Esophagus muscularis mucosa (tissue), 4 donors: ENCODE results near the gene CLASP1.

Source experiments
- EP300 ChIP-seq: sonication (generic); formaldehyde crosslinking; IDR thresholded peaks from one replicate; pipeline ENCODE4 v1.6.1; 2017; ENCODE audit warnings: antibody characterized with exemption
- POLR2A ChIP-seq: fragments of 450-650 bp; IDR thresholded peaks from one replicate; pipeline ENCODE4 v1.6.1; 2017; ENCODE audit warnings: antibody characterized with exemption, moderate library complexity, mild to moderate bottlenecking, low read depth
- POLR2AphosphoS5 ChIP-seq, 2 donors: sonication (generic); formaldehyde crosslinking; IDR thresholded peaks; one replicate each; pipeline ENCODE4 v1.6.1; 2017; ENCODE audit warnings: antibody characterized with exemption in 2 of 2
- TF ChIP-seq, protein P1 (sequence below), 3 experiments: fragments of 200-600 bp in 2 of 3; fragments of 450-650 bp in 1 of 3; sonication (generic) in 2 of 3; IDR thresholded peaks; one replicate each; pipeline ENCODE4 v1.5.1; 2017 to 2019; ENCODE audit warnings: antibody characterized with exemption in 3 of 3, mild to moderate bottlenecking in 2 of 3, moderate library complexity in 1 of 3

DNA sequence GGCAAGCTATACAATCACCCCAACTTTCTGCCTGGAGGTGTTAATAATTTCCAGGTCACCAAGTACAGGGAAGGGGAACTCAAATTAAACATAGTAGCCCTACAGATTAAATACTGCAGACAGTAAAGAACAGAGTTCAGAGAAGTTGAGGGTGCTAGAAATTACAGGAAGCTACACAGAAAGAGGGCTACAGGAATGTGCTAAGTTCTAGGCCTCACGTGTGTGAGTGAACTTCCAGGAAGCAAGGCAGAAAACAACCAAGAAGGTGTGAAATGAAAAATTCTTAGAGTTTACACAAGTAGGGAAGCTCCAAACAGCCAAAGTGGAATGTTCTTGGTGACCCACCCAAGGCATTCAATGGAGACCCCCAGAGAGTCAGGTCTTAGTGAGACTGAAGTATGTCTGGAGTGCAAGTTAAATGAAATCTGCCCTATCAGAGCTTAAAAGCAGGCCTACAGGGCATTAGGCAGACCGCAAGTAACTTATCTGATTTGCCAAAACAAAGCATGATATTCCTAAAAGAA is 176.7 kb downstream of the CLASP1 start:
- TF ChIP-seq, protein P1, sequence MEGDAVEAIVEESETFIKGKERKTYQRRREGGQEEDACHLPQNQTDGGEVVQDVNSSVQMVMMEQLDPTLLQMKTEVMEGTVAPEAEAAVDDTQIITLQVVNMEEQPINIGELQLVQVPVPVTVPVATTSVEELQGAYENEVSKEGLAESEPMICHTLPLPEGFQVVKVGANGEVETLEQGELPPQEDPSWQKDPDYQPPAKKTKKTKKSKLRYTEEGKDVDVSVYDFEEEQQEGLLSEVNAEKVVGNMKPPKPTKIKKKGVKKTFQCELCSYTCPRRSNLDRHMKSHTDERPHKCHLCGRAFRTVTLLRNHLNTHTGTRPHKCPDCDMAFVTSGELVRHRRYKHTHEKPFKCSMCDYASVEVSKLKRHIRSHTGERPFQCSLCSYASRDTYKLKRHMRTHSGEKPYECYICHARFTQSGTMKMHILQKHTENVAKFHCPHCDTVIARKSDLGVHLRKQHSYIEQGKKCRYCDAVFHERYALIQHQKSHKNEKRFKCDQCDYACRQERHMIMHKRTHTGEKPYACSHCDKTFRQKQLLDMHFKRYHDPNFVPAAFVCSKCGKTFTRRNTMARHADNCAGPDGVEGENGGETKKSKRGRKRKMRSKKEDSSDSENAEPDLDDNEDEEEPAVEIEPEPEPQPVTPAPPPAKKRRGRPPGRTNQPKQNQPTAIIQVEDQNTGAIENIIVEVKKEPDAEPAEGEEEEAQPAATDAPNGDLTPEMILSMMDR (IDR thresholded peaks at IDR 0.05): no peak
- TF ChIP-seq POLR2A (no peak), EP300 (no peak), POLR2AphosphoS5 (IDR thresholded peaks at IDR 0.05) (no peak)
